ENCODE measurements around the gene TNRC6C. TPM values are rescaled to one million over a fixed set of nuclear protein-coding genes. Genes with fewer than 3 reads are reported as not detected.

The TNRC6C gene
- total and polyA plus RNA-seq, 9 of the 15 experiments (the other 6 are each of a cell fraction or from before 2014, with no cell fraction given), result 0.20 to 4.9 (median 2.3) TPM

- no peak for TF ChIP-seq PHB2 (IDR thresholded peaks at IDR 0.05; ENCODE audit: low read depth)
- TF ChIP-seq ATF6 (CRISPR knock-in tag; IDR thresholded peaks at IDR 0.05), result no peak
- no peak for TF ChIP-seq FOXK2 (conservative IDR thresholded peaks at IDR 0.05 in 1 of 2, IDR thresholded peaks at IDR 0.05 in 1 of 2; ENCODE audit: low read depth in 2 of 2)
- TF ChIP-seq ZNF584 (CRISPR knock-in tag; IDR thresholded peaks at IDR 0.05; ENCODE audit: low read depth), result no peak; the same call in 1 of the 2 replicates
- no peak for TF ChIP-seq ZNF354B (CRISPR knock-in tag; IDR thresholded peaks at IDR 0.05)
- no peak for TF ChIP-seq ZNF696 (CRISPR knock-in tag; conservative IDR thresholded peaks at IDR 0.05)
- no peak for TF ChIP-seq TBL1XR1 (IDR thresholded peaks at IDR 0.05; ENCODE audit: low read length in 2 of 2)
- 0 out of 2 replicates have a peak, but pooled peaks have one; percentile 24 for TF ChIP-seq RHOXF2B (CRISPR knock-in tag; conservative IDR thresholded peaks at IDR 0.05)
- no peak; the same call in 1 of the 2 replicates for TF ChIP-seq ELF1 (tag; IDR thresholded peaks at IDR 0.05)
- TF ChIP-seq RB1 (IDR thresholded peaks at IDR 0.05; ENCODE audit: low read depth), result no peak
- no peak; the same call in 1 of the 2 replicates for TF ChIP-seq NBN (IDR thresholded peaks at IDR 0.05; ENCODE audit: low read depth)
- TF ChIP-seq CBFB (CRISPR knock-in tag; IDR thresholded peaks at IDR 0.05), result no peak
- TF ChIP-seq ZNF3 (CRISPR knock-in tag; IDR thresholded peaks at IDR 0.05), result no peak
- no peak for TF ChIP-seq RNF2 (IDR thresholded peaks at IDR 0.05)
- TF ChIP-seq ZNF431 (CRISPR knock-in tag; IDR thresholded peaks at IDR 0.05), result no peak
- no peak for TF ChIP-seq MIER1 (IDR thresholded peaks at IDR 0.05; ENCODE audit: low read depth)
- no peak for TF ChIP-seq ZNF318 (IDR thresholded peaks at IDR 0.05; ENCODE audit: borderline replicate concordance in 1 of 2, low read depth in 1 of 2)
Observed at GRCh38 chr17:78129351-78130089, 171.0 kb downstream of the TNRC6C start (continued).
